OCI-LY7 (cell line): ENCODE results near the gene USHBP1. TPM values are rescaled to one million over a fixed set of nuclear protein-coding genes. Genes with fewer than 3 reads are reported as not detected.

ENCODE experiments used
- Bru-seq: library from RNA; stranded (reverse); fragments of 400-500 nt; gene quantifications from one replicate; lab custom pipeline; 2021; lab: Mats Ljungman, UMichigan
- BruChase-seq, 2 experiments: library from RNA; stranded (reverse); fragments of 400-500 nt; gene quantifications; one replicate each; lab custom pipeline; 2021; lab: Mats Ljungman, UMichigan
- BruUV-seq: library from RNA; stranded (reverse); fragments of 400-500 nt; replicated peaks from 2 replicates; lab custom pipeline; 2021; lab: Mats Ljungman, UMichigan
- CTCF ChIA-PET: fragments of 300-600 bp; sonication (Branson Sonifier 250); formaldehyde crosslinking; loops from one replicate; lab custom pipeline; 2022; ENCODE audit warnings: antibody characterized with exemption; ENCODE audit not compliant: unreplicated experiment; lab: Charles Lee
- POLR2A ChIA-PET: fragments of 300-600 bp; sonication (Branson Sonifier 250); formaldehyde crosslinking; loops from one replicate; lab custom pipeline; 2022; ENCODE audit warnings: antibody characterized with exemption; lab: Charles Lee
- DNase-seq: peaks from one replicate; pipeline ENCODE4 v3.0.0-alpha.2; 2015; ENCODE audit warnings: low spot score
- H2AFZ ChIP-seq: fragments of 200-600 bp; sonication (generic), shearing (Covaris generic); 2 replicates; pipeline ENCODE4 v1.6.1; 2014; ENCODE audit warnings: mild to moderate bottlenecking, antibody characterized with exemption, low read length, moderate library complexity
- H3K27ac ChIP-seq: fragments of 200-600 bp; sonication (generic); 2 replicates; pipeline ENCODE4 v1.5.1; 2014; ENCODE audit warnings: mixed run types, low read depth, mild to moderate bottlenecking, moderate library complexity, low read length, inconsistent platforms; ENCODE audit not compliant: poor library complexity, severe bottlenecking
- H3K36me3 ChIP-seq: fragments of 200-600 bp; sonication (generic); 2 replicates; pipeline ENCODE4 v1.6.1; 2014; ENCODE audit warnings: mild to moderate bottlenecking, antibody characterized with exemption, low read length, moderate library complexity, mixed read lengths; ENCODE audit not compliant: insufficient read depth
- H3K4me1 ChIP-seq: fragments of 200-600 bp; sonication (generic); 2 replicates; pipeline ENCODE4 v1.5.1; 2014; ENCODE audit warnings: mild to moderate bottlenecking, low read length; ENCODE audit not compliant: insufficient read depth, poor library complexity, severe bottlenecking
- H3K4me2 ChIP-seq: fragments of 200-600 bp; sonication (generic); 2 replicates; pipeline ENCODE4 v1.6.1; 2014; ENCODE audit warnings: mild to moderate bottlenecking, low read length
- H3K4me3 ChIP-seq: fragments of 200-600 bp; sonication (generic); 2 replicates; pipeline ENCODE4 v1.5.1; 2014; ENCODE audit warnings: mild to moderate bottlenecking, low read depth, low read length; ENCODE audit not compliant: poor library complexity, severe bottlenecking
- H3K79me2 ChIP-seq: fragments of 200-600 bp; sonication (generic); 2 replicates; pipeline ENCODE4 v1.6.1; 2016; ENCODE audit warnings: low read depth, mild to moderate bottlenecking, low read length, moderate library complexity, mixed read lengths; ENCODE audit not compliant: insufficient read depth
- H3K9me2 ChIP-seq: fragments of 200-600 bp; sonication (generic); 2 replicates; pipeline ENCODE4 v1.6.1; 2016; ENCODE audit warnings: mild to moderate bottlenecking, low read length, mixed read lengths; ENCODE audit not compliant: insufficient read depth
- H3K9me3 ChIP-seq: fragments of 200-600 bp; sonication (generic); 2 replicates; pipeline ENCODE4 v1.6.1; 2014; ENCODE audit warnings: mild to moderate bottlenecking, mixed run types, low read length, mixed read lengths
- H4K20me1 ChIP-seq: fragments of 200-600 bp; sonication (generic); 2 replicates; pipeline ENCODE4 v1.6.1; 2014; ENCODE audit warnings: mild to moderate bottlenecking, antibody characterized with exemption, low read length, moderate library complexity, mixed read lengths; ENCODE audit not compliant: insufficient read depth
- CTCF ChIP-seq: fragments of 200-600 bp; sonication (generic); conservative IDR thresholded peaks from 2 replicates; pipeline ENCODE4 v1.5.1; 2014; ENCODE audit warnings: mild to moderate bottlenecking, antibody characterized with exemption, low read length, moderate library complexity, mixed read lengths
- EZH2phosphoT487 ChIP-seq: fragments of 200-600 bp; sonication (generic); IDR thresholded peaks from 2 replicates; pipeline ENCODE4 v1.6.1; 2018; ENCODE audit warnings: low read depth, borderline replicate concordance, mild to moderate bottlenecking, mixed run types, antibody characterized with exemption, low read length, moderate library complexity, mixed read lengths
- intact Hi-C: fragments of 100-400 bp; cut with micrococcal nuclease; formaldehyde crosslinking; loops from one replicate; pipeline ENCODE4 v1.10.0; 2022; ENCODE audit not compliant: unreplicated experiment
- long read RNA-seq: library from polyadenylated mRNA; stranded (forward); transcript quantifications from one replicate; pipeline ENCODE4 v2.0.0, GENCODE V29; 2022
- total RNA-seq, 2 experiments: library from RNA; depleted of rRNA in 1 of 2; stranded (reverse); fragments of >200 nt in 1 of 2; shearing (Covaris generic) in 1 of 2; gene quantifications; 2 replicates each; pipeline ENCODE4 v1.2.3, GENCODE V29; 2014 to 2022

The USHBP1 gene, protein sequence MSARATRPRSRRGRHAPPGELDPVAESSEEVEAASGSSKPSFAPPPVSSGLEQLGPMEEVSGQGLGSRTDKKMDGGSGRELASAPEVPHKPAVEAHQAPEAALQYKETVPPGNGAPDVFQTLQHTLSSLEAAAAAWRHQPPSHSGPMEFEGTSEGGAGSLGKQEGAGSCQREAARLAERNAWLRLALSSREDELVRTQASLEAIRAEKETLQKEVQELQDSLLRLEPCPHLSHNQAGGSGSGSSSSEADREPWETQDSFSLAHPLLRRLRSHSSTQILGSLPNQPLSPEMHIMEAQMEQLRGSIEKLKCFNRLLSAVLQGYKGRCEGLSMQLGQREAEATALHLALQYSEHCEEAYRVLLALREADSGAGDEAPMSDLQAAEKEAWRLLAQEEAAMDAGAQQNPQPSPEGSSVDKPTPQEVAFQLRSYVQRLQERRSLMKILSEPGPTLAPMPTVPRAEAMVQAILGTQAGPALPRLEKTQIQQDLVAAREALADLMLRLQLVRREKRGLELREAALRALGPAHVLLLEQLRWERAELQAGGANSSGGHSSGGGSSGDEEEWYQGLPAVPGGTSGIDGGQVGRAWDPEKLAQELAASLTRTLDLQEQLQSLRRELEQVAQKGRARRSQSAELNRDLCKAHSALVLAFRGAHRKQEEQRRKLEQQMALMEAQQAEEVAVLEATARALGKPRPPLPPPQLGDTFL
- total RNA-seq (2014; rRNA removed; shearing (Covaris generic)) (2.4 and 3.1 TPM in 2 replicates), total RNA-seq (2022) (6.5 and 7.6 TPM in 2 replicates), Bru-seq, nascent RNA (percentile 29 among the genes with signal in this experiment), BruChase-seq, experiment 1, labeled RNA remaining after a 6-hour chase (percentile 34 among the genes with signal in this experiment), BruChase-seq, experiment 2, labeled RNA remaining after a 2-hour chase (percentile 33 among the genes with signal in this experiment)
- long read RNA-seq, partial matches to known transcripts, result 2 of 20 reads
- long read RNA-seq, other reads (novel, unspliced or antisense), result 16 of 20 reads

- no TSS peak for BruUV-seq
- H2AFZ ChIP-seq, result peak within 1 kb of the TSS; percentile 65; the same call in 1 of the 2 replicates
- peaks cover 17% of the 10 kb centered on the region for H3K79me2 ChIP-seq
- no peaks in the 10 kb centered on the region for H3K9me2 ChIP-seq
- ChIA-PET CTCF (interaction anchor here (0.5 to 1.0 kb wide), 3 partner anchors 16 to 40 kb away, joined by 3 read pairs; no protein-coding TSS in a partner anchor), POLR2A (interaction anchor here (1.2 to 2.4 kb wide), 3 partner anchors 13 to 23 kb away, joined by 5 to 19 read pairs (median 7); partner anchors contain the start of gene ANKLE1)
- H3K4me3 ChIP-seq, result peak within 1 kb of the TSS; percentile 21
- peak within 1 kb of the TSS; percentile 51 for H3K27ac ChIP-seq
- intact Hi-C loops, result no loop called here
- DNase-seq, result peak; percentile 72
- no peaks in the 10 kb centered on the region for H3K9me3 ChIP-seq
- TF ChIP-seq CTCF (no peak), EZH2phosphoT487 (no peak)
- peaks cover 56% of the 10 kb centered on the region for H3K4me1 ChIP-seq
- no peaks in the 10 kb centered on the region for H4K20me1 ChIP-seq
- peak within 1 kb of the TSS; percentile 62 for H3K4me2 ChIP-seq
- peaks cover 4% of the 10 kb centered on the region; the same call in 1 of the 2 replicates for H3K36me3 ChIP-seq
These were observed at the start of gene USHBP1 for GRCh38 chr19:17264641-17264979. Gene USHBP1, minus strand, starts transcription at chr19:17264745. Its CDS starts 446 bp downstream, at chr19:17264299.

DNA sequence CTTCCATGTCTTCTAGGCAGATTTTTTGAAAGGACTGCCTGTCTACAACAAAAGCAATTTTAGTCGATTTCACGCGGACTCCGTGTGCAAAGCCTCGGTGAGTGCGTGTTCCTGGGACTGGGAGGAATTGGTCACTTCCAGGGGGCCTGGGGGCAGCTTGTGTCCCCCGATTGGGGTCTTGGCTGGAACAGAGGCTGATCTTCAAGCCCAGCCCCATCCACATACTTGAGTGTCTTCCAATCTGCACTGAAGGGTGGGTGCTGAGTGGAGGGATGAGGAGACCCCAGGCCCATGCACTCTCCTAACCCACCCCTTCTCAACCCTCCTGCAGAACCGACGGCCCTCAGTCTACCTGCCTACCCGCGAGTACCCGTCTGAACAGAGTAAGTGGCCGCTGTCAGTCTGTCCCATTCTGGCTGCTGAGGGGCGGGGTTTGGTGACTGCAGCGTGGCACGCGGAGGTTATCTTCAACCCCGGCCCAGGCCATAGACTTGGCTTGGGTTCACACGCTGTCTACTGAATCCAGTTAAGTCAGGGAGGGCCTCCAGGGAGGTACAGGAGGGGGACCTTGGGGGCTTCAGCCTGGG, 49.6 kb upstream of the USHBP1 start:
- no peak for TF ChIP-seq CTCF
- TF ChIP-seq EZH2phosphoT487, result no peak
- H3K9me3 ChIP-seq, result no peaks in the 10 kb centered on the region
- H3K4me1 ChIP-seq, result peaks cover 9% of the 10 kb centered on the region
- H3K4me2 ChIP-seq, result no peak overlapping the region
- intact Hi-C loops, result no loop called here
- POLR2A ChIA-PET, result interaction anchor here (0.6 kb wide), 1 partner anchor 866 kb away, joined by 3 read pairs; no protein-coding TSS in a partner anchor
- CTCF ChIA-PET, result no interaction called here
- H3K27ac ChIP-seq, result no peak overlapping the region
- H3K4me3 ChIP-seq, result no peak overlapping the region
- H2AFZ ChIP-seq, result no peak overlapping the region
- H3K36me3 ChIP-seq, result peaks cover 33% of the 10 kb centered on the region
- no TSS peak for BruUV-seq
- H3K9me2 ChIP-seq, result no peaks in the 10 kb centered on the region
- no peak for DNase-seq
- H4K20me1 ChIP-seq, result 0 out of 2 replicates have a peak, but pooled peaks cover 5% of the 10 kb centered on the region
- peaks cover 22% of the 10 kb centered on the region for H3K79me2 ChIP-seq
